GM18909 (cell line): ENCODE measurements around the gene NOD1.
"Not testable (repeated sequence)": the region's sequence is repeated elsewhere in the genome, so short reads cannot be mapped to it uniquely, and the experiment has no call there.

Experiments
- ATAC-seq: cut with Tn5 transposase; IDR thresholded peaks from one replicate; pipeline ENCODE4 v1.9.1; 2021; ENCODE audit warnings: mild to moderate bottlenecking; ENCODE audit not compliant: unreplicated experiment, poor library complexity

Gene NOD1

DNA sequence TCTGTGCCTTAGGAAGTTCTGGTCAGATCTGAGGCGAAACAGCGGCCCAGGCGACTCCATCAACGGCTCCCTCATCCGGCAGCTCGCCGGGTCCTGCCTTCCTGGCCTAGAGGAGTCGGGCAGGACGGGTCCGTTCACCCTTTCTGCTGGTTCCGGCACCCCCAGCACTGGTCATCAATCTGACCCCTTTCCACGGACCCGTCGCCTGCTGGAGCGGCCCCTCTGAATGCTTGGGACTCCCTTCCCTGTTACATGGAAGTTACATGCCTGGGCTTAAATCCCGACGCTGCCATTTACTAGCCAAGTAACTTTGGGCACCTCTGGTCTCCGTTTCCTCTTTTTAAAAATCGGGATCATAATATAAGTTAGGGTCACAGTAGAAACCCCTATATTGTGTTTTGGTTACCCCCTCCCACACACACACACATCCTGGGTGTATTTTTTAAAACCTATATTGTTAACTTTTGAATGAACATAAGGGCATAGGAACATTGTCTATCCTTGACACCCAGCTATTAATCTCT, 26.7 kb upstream of the NOD1 start:
- no peak for ATAC-seq

DNA sequence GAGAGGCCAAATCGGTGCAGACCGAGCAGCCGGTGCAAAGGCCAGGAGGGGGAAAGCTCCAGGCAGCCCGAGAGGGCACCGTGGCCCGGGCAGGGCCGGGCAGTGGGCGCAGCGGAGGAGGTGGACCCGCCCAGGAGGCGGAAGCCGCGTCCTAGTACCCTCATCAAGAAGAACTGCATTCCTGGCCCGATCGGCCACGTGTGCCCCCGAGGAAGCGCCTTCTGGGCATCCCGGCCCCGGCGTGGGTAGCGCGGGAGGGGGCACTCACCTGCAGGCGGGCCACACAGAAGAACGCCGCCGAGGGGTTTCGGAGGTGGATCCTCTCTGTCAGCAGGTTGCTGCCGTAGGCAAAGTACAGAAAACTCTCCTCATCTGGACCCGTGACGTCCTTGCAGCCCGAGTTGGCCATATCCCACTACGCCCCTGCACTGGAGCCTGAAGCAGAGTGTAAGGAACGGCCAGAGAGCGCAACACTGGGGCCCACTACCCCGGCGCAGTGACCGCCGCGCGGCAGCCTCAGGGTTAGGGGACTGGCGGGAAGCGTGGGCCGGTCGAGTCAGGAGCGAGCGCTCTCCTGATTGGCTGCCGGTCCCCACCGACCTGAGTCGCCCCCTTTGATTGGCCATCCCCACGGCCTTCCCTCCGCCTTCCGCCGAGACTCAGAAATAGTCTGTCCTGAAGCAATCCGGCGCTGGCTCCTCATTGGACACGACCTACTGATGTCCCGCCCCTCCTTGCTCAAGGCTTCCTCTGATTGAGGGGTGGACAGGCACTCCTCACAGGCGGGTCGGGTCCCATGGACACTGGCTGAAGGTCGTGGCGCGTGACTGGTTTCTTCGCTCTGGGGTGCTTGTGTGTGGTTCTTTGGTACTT, 26.0 kb upstream of the NOD1 start, which contains the start of gene GGCT:
TSS of gene GGCT (minus strand) at position 529 of the 873 bp plus-strand sequence. CDS start at position 409, 120 bp downstream.
- peak; percentile 99 for ATAC-seq

DNA sequence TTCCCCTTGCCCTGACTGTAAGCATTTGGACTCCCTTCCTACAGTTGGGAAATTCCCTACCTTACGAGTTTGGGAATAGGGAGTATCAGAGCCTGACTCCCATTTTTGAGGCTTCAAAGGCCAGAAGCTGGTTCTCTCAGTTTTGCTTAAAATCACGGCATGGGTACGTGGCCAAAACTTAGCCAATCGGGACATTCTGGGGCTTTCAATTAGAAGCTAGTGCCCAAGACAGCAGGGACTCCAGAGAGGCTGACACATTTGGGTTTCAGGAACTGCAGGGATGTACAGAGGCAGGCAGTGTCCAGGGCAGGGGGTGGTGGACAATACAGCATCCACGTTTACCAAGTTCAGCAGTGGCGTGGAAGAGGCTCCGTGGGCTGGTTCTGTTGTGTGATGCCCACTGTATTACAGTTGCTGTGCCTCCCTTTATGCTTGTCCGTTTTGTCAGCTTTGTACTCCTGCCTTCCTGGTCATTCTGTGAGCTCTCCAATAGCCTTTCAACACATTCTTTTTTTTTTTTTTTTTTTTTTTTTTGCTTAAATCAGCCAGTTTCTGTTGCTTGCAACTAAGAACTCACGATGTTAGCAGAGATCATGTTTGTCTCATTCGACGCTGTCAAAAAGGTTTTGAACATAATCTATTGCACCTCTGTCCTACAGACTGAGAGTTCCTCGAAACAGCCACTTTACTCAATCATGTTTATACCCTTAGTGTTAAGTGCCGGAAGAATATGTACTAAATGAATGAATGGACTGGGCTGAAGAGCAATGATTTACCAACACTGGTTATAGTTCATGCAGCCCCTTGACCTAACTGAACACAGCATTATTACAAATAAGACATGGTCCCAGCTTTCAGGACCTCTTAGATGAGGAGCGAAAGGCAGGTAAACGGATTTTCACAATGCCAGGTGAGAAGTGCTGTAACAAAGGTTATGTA, 25.0 kb upstream of the NOD1 start:
- ATAC-seq: no peak

DNA sequence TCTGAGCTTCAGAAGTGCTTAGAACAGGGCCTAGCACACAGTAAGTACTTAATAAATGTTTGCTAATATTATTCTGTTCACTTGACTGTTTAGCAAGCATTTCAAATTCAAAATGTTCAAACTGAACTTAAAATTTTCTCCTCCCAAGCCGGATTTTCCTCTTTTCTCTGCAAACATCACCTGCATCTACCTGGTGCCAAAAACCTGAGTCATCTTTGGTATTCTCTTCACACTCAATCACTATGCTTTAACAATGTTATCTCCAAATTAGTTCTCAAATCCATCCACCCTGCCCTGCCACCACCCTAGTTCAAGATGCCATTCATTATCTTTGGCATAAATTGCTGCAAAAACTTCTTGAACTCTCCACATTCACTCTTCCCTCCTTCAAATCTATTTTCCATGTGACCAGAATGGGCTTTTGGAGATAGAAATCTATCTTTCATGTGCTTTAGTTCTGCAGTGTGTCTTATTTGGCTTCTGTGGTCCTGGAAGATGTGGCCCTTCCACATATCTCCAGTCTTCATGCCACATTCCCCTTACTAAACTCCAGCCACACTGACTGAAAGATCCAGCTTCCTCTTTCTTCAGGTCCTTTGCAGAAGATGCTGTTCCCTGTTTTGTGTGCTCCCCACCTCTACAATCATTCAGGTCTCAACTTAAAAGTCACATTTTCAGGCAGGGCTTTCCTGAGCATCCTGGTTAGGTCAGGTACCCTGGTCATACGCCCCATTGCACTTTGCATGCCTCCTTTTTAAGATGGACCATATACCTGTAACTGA, 24.1 kb upstream of the NOD1 start:
- ATAC-seq: no peak

DNA sequence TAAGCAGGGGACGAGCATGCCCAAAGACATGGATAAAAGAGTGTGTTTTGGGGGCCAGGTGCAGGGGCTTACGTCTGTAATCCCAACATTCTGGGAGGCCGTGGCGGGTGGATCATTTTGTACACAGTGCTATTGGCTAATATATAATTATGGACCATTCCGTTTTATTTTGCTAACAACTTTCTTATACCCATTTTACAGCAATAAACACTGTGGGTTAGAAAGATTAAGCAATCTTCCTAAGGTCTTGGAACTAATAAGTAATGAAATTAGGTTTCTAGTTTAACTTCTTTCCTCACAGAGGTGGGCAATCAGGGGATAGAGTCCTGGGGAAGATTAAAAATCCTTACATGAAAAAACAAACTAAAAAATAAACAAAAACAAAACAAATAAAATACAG, 22.7 kb upstream of the NOD1 start:
- no peak for ATAC-seq

DNA sequence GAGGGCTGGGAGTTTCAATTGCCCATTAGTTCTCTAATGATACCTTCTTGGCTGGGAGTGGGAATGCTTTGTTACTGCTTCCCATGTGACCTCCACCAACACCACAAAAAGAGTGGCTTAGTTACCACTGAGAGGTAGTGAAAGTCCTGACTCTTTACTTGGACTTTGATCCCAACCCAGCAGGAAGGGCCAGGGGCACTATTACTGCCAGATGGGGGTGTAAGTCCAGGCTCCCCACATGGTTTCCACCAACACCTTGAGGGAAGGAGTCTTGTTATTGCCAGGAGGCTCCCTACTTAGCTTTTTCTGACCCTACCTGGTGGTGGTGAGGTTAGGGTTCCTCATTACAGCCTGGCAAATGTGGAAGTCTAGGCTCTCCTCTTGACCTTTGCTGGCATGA, 14.6 kb upstream of the NOD1 start:
- ATAC-seq: no peak

DNA sequence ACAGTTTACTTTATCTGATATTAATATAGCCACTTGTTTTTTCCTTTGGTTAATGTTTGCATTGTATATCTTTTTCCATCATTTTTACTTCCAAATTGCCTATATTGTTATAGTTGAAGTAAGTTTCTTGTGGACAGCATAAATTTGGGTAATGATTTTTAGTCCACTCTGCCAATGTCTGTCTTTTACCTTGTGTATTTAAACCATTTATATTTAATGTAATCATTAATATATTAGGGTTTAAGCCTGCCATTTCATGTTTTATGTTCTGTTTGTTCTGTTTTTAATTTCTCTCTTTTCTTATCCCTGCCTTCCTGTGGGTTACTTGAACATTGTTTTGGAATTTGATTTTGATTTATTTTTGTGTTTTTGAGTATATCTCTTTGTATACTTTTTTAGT, 12.8 kb upstream of the NOD1 start:
- no peak for ATAC-seq

DNA sequence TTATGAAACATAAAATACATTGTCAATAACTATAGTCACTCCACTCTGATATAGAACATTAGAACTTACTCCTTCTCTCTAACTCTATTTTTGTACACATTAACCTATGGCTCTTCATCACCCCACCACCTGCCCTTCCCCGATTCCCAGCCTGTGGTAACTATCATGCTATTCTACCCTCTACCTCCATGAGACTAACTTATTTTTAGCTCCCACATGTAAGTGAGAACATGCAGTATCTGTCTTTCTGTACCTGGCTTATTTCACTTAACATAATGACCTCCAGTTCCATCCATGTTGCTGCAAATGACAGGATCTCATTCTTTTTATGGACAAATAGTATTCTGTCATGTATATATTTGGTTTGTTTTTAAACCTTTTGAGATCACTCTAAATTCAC, 8.8 kb upstream of the NOD1 start:
- no peak for ATAC-seq

DNA sequence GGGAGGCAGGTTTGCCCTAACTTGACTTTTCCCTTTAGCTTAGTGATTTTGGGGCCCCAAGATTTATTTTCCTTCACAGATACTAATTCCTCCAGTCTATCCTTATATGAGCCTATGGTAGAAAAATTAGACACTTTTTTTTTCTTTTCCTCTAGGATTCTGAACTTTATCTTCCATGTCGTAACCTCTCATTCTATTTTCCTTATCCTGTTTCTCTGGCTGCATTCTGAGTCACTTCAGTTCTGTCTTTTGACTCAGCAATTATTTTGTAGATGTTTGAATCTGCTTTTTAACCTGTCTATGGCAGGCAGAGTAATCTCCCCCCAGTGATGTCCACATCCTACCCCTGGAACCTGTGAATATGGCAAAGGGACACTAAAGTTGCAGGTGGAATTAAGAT, 7.1 kb upstream of the NOD1 start:
- no peak for ATAC-seq

DNA sequence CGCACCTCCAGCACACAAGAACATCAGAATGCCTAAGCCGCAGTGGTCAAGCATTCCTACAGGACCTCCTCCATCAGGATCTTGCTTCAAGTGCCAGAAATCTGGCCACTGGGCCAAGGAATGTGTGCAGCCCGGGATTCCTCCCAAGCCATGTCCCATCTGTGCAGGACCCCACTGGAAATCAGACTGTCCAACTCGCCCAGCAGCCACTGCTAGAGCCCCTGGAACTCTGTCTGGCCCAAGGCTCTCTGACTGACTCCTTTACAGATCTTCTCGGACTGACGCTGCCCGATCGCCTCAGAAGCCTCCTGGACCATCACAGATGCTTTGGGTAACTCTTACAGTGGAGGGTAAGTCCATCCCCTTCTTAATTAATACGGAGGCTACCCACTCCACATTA, 2.8 kb upstream of the NOD1 start:
- ATAC-seq: not testable (repeated sequence)

DNA sequence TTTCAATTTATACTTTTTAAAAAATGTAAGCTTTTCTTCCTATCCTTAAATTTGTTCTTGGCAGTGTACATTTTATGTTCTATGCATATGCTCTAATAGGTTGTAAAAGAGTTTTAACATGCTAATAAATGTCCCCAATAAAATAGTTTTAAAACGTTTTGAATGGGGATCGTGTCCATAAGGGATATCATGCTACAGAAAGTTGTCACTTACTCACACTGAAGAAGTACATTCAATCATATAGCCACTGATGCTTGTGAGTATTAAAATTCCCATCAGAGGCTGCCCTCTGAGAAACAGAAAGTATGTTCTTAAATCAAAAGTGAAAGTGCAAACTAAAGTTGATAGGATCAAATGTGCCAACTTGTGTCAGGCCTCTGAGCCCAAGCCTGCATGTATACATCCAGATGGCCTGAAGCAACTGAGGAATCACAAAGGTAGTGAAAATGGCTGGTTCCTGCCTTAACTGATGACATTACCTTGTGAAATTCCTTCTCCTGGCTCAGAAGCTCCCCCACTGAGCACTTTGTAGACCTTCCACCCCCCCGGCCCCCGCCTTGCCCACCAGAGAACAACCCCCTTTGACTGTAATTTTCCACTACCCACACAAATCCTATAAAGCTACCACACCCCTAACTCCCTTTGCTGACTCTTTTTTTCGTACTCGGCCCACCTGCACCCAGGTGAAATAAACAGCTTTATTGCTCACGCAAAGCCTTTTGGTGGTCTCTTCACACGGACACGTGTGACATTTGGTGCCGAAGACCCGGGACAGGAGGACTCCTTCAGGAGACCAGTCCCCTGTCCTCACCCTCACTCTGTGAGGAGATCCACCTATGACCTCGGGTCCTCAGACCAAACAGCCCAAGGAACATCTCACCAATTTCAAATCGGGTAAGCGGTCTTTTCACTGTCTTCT, 877 bp upstream of the NOD1 start:
- ATAC-seq: peak; percentile 33

DNA sequence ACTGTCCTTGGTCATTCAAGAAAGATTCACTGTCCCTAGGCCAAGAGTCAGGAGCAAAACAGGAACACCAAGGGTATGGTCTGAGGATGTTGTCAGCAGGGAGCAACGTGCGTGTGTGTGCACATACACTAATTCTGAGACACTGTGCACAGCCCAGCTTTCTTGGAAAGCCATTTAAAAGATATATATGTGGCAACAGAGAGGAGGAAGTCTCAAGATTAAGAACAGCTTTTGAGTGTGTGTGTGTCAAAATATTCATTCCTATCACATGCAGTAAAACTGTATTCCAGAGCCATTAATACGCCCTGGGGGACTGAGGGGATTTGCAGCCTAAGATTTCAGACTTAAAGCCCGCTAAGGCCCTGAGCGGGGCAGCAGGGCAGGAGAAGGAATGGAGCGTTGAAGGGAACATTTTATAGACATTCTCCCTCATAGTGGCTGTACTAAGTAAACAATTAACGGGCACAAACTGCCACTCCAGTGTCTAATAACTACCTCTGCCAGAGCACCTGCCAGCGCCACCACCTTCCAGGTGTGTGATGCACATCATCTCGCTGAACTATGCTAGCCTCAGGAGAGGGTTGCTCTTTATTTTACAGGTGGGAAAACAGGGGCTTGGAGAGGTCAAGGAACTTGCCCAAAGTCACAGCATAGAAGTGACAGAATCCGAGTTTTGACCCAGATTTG, 2.0 kb downstream of the NOD1 start:
- ATAC-seq: no peak

DNA sequence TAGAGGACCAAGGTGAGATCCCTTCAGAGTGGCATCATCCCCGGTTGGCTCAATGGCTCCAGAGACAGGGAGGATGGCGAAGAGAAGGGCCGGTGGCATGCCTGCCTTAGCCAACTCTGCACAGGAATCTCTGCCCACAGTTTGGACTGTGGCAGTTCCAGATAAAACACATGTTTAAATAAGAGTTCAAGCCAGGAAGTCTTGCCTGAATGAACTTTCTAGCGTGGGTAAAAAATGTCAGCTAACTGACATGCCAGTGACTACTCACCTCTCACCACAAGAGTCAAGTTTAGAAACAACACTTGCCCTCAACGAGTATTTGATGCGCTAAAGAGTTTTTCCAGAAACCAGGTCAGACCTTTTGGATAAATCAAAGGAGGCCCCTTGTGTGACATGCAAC, 3.0 kb downstream of the NOD1 start:
- no peak for ATAC-seq

DNA sequence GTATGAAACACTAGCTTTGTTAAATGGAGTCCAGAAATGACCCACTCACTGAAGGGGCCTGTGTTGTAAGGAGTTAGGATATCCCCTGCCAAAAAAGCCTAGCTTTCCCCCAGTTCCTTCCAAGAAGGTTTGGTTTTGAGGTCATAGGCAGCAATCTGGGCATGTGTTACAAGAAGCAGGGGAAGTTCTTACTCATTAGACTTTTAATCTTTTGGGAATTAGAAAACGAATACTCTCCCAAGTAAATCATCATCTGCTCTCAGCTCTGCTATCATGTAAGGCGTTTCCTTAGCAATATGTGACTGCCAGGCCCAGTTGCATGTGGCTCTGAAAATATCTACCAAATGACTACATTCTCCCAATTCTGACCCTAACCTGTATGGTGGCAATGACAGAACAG, 3.7 kb downstream of the NOD1 start:
- no peak for ATAC-seq

DNA sequence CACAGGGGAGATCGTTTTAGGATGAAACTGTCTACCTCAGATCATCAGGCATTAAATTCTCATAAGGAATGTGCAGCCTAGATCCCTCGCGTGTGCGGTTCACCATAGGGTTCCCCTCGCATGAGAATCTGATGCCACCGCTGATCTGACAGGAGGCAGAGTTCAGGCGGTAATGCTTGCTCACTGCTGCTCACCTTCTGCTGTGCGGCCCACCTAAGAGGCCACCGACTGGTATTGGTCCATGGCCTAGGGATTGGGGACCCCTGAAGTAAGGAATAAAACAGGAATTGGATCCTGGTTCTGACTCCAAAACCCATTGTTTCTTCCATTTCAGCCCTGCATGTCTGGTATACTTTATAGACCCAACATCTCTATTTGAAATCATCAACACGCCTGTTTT, 4.1 kb downstream of the NOD1 start:
- no peak for ATAC-seq

DNA sequence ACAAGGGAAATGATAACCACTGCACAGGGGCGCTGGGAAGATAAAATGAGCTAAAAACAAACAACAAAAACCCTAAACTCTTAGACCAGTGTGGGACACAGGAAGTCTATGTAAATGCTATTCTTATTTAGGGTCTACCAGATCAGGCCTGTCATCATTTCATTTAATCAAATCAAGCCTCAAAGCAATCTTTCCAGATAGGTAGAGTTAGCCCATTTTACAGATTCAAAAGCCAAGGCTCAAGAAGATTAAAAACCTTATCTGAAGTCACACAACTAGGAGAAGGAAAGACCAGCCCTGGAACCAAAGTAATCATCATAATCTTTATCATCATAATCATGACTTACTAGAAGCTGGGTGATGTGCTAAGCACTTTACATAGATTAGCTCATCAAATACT, 4.7 kb downstream of the NOD1 start:
- ATAC-seq: no peak

DNA sequence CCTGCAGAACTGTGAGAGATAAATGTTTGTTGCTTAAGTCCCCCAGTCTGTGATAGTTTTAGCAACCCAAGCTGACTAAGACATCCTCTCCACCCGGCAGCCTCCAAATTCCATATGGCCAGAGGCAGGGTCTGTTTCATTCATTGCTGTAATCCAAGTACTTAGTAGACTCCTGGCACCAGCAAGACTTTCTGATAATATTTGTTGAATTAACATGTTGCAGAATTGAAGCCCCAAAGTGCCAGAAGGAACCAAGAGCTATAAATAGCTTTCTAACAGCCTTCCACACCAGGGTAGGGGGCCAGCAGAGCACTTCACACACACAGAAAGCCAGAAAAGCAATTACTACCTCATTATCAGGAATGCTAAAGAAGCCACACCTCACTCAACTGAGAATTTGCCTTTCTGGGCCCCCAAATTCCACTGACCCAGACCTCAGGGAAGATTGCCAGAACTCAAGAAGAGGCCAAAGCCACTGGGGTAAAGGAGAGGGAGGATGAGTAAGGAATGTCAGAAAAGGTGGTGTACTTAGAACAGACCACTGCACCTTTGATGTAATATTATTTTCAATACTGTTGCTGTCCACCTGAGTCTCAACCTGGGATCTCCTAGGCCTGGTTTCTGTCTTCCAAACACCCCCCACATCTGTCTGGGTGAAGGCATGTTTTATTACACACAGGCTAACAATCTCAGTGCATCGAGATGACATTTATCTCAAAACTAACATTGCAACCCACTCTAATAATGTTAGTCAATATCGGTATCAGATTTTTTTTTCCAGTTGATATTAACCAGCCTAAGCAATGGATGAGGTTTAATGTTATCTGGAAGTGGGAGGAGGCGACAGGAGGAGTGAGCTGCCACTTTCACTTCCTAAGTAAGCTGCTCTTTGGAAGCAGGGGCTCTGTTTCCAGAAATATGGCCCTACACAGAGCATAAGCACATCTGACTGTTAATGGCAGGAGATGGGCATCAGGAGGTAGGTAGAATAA, 5.5 kb downstream of the NOD1 start:
- no peak for ATAC-seq
